Lower leg skin (tissue), 4 donors: ENCODE results near the gene PRSS8. TPM values are rescaled to one million over a fixed set of nuclear protein-coding genes. Genes with fewer than 3 reads are reported as not detected.

Source experiments
- DNase-seq, 2 donors: peaks; one replicate each; pipeline ENCODE4 v3.0.0-alpha.2; 2019; ENCODE audit warnings: low spot score in 2 of 2
- H3K4me3 ChIP-seq: fragments of 200-600 bp; sonication (generic); 2 replicates; pipeline ENCODE4 v1.5.1; 2017; ENCODE audit warnings: mild to moderate bottlenecking, low read depth; ENCODE audit not compliant: poor library complexity, severe bottlenecking
- CTCF ChIP-seq, 3 donors: fragments of 450-650 bp; IDR thresholded peaks; one replicate each; pipeline ENCODE4 v1.5.1; 2016; ENCODE audit warnings: antibody characterized with exemption in 3 of 3, mild to moderate bottlenecking in 3 of 3, moderate library complexity in 2 of 3
- POLR2A ChIP-seq, 2 donors: fragments of 450-650 bp; IDR thresholded peaks; one replicate each; pipeline ENCODE4 v1.6.1; 2016 to 2017; ENCODE audit warnings: antibody characterized with exemption in 2 of 2, mild to moderate bottlenecking in 1 of 2, moderate library complexity in 1 of 2
- WGBS, 2 donors: methylation state at CpG; one replicate each; pipeline ENCODE4 v1.1.5; 2018; 5-methylcytosine and 5-hydroxymethylcytosine counted together
- intact Hi-C: fragments of 100-400 bp; cut with DNase I; formaldehyde crosslinking; loops from one replicate; pipeline ENCODE4 v1.15.0; 2023; ENCODE audit warnings: low total_unique reads
- total RNA-seq, 4 donors: library from RNA; depleted of rRNA; stranded (reverse); fragments of >200 nt; gene quantifications; one replicate each; pipeline ENCODE4 v1.1.0, GENCODE V29; 2016

Gene PRSS8
- total RNA-seq, 4 donors from 2014 or later: 147 to 223 (median 172) TPM

GRCh38 chr16:31099860-31100638 is 35.5 kb downstream of the PRSS8 start:
- WGBS, 2 donors: 70 to 76% methylated on average over 4 of the region's 4 CpGs
- no peak for DNase-seq
- intact Hi-C loops: no loop called here
- no peak overlapping the region for H3K4me3 ChIP-seq
- TF ChIP-seq CTCF (IDR thresholded peaks at IDR 0.05) (no peak), POLR2A (IDR thresholded peaks at IDR 0.05) (no peak)

GRCh38 chr16:31094424-31095120 is 41.0 kb downstream of the PRSS8 start, which contains the start of gene VKORC1:
TSS of gene VKORC1 (minus strand) at chr16:31094797. CDS start at chr16:31094729, 68 bp downstream.
- H3K4me3 ChIP-seq: peak within 1 kb of the TSS; percentile 82
- intact Hi-C loops: loop anchor here (5.0 kb wide), 1 partner anchor 107 kb away; the partner anchor contains the start of gene HSD3B7
- TF ChIP-seq CTCF (IDR thresholded peaks at IDR 0.05): no peak
- TF ChIP-seq POLR2A (IDR thresholded peaks at IDR 0.05): no peak
- peak; percentile 95 to 98 for DNase-seq
- WGBS, 2 donors: 0% methylated on average over 27 to 58 of the region's 69 CpGs

GRCh38 chr16:31094088-31094423 is 41.5 kb downstream of the PRSS8 start:
- intact Hi-C loops: loop anchor here (5.0 kb wide), 1 partner anchor 107 kb away; the partner anchor contains the start of gene HSD3B7
- H3K4me3 ChIP-seq: peak overlapping the region; percentile 82
- WGBS, 2 donors: 0 to 1% methylated on average over 19 to 20 of the region's 20 CpGs
- DNase-seq: no peak
- TF ChIP-seq POLR2A (IDR thresholded peaks at IDR 0.05) (no peak), CTCF (IDR thresholded peaks at IDR 0.05) (no peak)

GRCh38 chr16:31093132-31093703 is 42.3 kb downstream of the PRSS8 start:
- peak overlapping the region; percentile 11 for H3K4me3 ChIP-seq
- intact Hi-C loops: loop anchor here (5.0 kb wide), 1 partner anchor 106 kb away; the partner anchor contains the start of gene HSD3B7
- 41 to 52% methylated on average over 15 to 16 of the region's 17 CpGs for WGBS, 2 donors
- no peak for TF ChIP-seq POLR2A (IDR thresholded peaks at IDR 0.05)
- TF ChIP-seq CTCF (IDR thresholded peaks at IDR 0.05): no peak
- DNase-seq: no peak

GRCh38 chr16:31092330-31092729 is 43.2 kb downstream of the PRSS8 start:
- H3K4me3 ChIP-seq: no peak overlapping the region
- 88 to 90% methylated on average over 5 of the region's 5 CpGs for WGBS, 2 donors
- DNase-seq: no peak
- TF ChIP-seq POLR2A (IDR thresholded peaks at IDR 0.05): no peak
- no peak for TF ChIP-seq CTCF (IDR thresholded peaks at IDR 0.05)
- intact Hi-C loops: loop anchor here (5.0 kb wide), 1 partner anchor 105 kb away; the partner anchor contains the start of gene HSD3B7
